Measurements from ENCODE around the gene FAU. TPM values are rescaled to one million over a fixed set of nuclear protein-coding genes. Genes with fewer than 3 reads are reported as not detected.

Gene FAU
- total RNA-seq, 1 experiment from 2014 or later, result 1,073 TPM

GRCh38 chr11:65113361-65113756 is 8.6 kb downstream of the FAU start:
- H3K79me2 ChIP-seq (ENCODE audit: insufficient read depth, low read length), result peaks cover 21% of the 10 kb centered on the region
- POLR2A ChIA-PET, result interaction anchor here (1.3 to 1.7 kb wide), 2 partner anchors 9 to 194 kb away, joined by 3 to 15 read pairs; partner anchors contain the start of genes FAU and MRPL49
- H2AFZ ChIP-seq (ENCODE audit: low read depth, low read length, poor library complexity, severe bottlenecking), result no peak overlapping the region
- no TSS peak for BruUV-seq (replicated peaks)
- H3K9me3 ChIP-seq (ENCODE audit: control insufficient read depth in 1 of 2, insufficient read depth in 1 of 2, low read depth in 1 of 2, low read length in 2 of 2), result no peaks in the 10 kb centered on the region
- peak overlapping the region; percentile 92 for H3K4me2 ChIP-seq (ENCODE audit: low read length)
- peak overlapping the region; percentile 82 for H3K27ac ChIP-seq (ENCODE audit: low read depth, low read length)
- no peaks in the 10 kb centered on the region for H3K27me3 ChIP-seq (ENCODE audit: insufficient read depth, low read length)
- peak overlapping the region; percentile 66 to 76 for H3K4me3 ChIP-seq (replicated peaks in 1 of 2; ENCODE audit: low read depth in 1 of 2, low read length in 2 of 2)
- intact Hi-C loops (cut with micrococcal nuclease), result loop anchor here (5.0 to 10.0 kb wide), 2 partner anchors 69 to 199 kb away; partner anchors contain the start of genes ATG2A and CAPN1
- H3K9me2 ChIP-seq (ENCODE audit: insufficient read depth), result no peaks in the 10 kb centered on the region
- no peaks in the 10 kb centered on the region for H4K20me1 ChIP-seq (ENCODE audit: insufficient read depth)
- no peak for TF ChIP-seq ZNF274 (IDR thresholded peaks at IDR 0.05; ENCODE audit: low read depth, low read length)
- no peak for TF ChIP-seq TCF7L2 (IDR thresholded peaks at IDR 0.05; ENCODE audit: borderline replicate concordance, extremely low read depth, insufficient read depth, insufficient read length)
- no peak for TF ChIP-seq ZBTB33 (IDR thresholded peaks at IDR 0.05; ENCODE audit: extremely low read depth, insufficient replicate concordance, low read length)
- no peak for TF ChIP-seq REST (IDR thresholded peaks at IDR 0.05; ENCODE audit: low read depth)
- no peak for TF ChIP-seq ATF3 (IDR thresholded peaks at IDR 0.05)
- TF ChIP-seq CEBPB (IDR thresholded peaks at IDR 0.05; ENCODE audit: low read depth), result no peak
- TF ChIP-seq ZFX (IDR thresholded peaks at IDR 0.05), result no peak
- TF ChIP-seq EZH2phosphoT487 (IDR thresholded peaks at IDR 0.05; ENCODE audit: borderline replicate concordance), result no peak
- TF ChIP-seq YY1 (IDR thresholded peaks at IDR 0.05; ENCODE audit: extremely low read depth, insufficient replicate concordance, low read depth, low read length), result no peak
- no peak for TF ChIP-seq EZH2 (IDR thresholded peaks at IDR 0.05)
- TF ChIP-seq EGR1 (IDR thresholded peaks at IDR 0.05; ENCODE audit: low read depth), result no peak
- RAD21 ChIA-PET (ENCODE audit: low non-redundant PET in 1 of 2, low total read pairs in 2 of 2, uncharacterized antibody in 2 of 2, unreplicated experiment in 2 of 2), result no interaction called here
- H3K36me3 ChIP-seq (ENCODE audit: control insufficient read depth in 1 of 2, insufficient read depth in 2 of 2, low read length in 2 of 2), result peaks cover 0 to 13% of the 10 kb centered on the region in 2 experiments; a peak in 2 of 4 replicates
- peak overlapping the region; percentile 68 for H3K9ac ChIP-seq (ENCODE audit: low read length)
- ATAC-seq (no peak), DNase-seq (ENCODE audit: low read depth, low spot score) (no peak)
- peaks cover 22 to 52% of the 10 kb centered on the region in 2 experiments for H3K4me1 ChIP-seq (ENCODE audit: control insufficient read depth in 1 of 2, insufficient read depth in 2 of 2, low read length in 2 of 2)
- CTCF ChIA-PET, result interaction anchor here (1.0 to 3.2 kb wide), 9 partner anchors 9 to 269 kb away, joined by 3 to 20 read pairs (median 4); partner anchors contain the start of genes ARL2, CAPN1, CDC42BPG and FAU

Data from HCT116 (cell line).